Middle frontal gyrus (tissue), 1 donor: ENCODE results near the gene SMYD3.

Experiments
- DNase-seq: peaks from one replicate; pipeline ENCODE4 v3.0.0-alpha.2; 2015; ENCODE audit warnings: low spot score; ENCODE audit errors: extremely low spot score

SMYD3 gene

GRCh38 chr1:246218686-246219085, 288.4 kb downstream of the SMYD3 start:
- DNase-seq = no peak

GRCh38 chr1:246216906-246217305, 290.2 kb downstream of the SMYD3 start:
- DNase-seq = no peak

DNA sequence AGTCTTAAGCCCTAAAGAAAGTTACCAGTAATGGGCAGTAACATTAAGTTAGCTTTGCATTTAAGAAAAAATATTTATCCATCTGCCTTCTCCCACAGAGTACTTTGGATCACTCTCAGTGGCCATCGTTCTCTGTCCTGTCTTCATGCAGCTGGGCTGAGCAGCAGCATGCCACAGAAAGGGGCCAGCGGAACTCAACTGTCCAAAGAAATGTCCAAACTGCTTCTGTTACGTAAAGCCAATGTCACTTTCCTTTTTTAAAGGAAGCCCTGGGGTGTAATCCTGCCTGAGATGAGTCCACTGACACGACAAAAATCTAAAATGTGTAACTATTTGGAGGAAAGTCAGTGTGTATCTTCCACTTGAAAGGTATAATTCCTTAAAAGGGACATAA, 291.6 kb downstream of the SMYD3 start:
- no peak for DNase-seq

DNA sequence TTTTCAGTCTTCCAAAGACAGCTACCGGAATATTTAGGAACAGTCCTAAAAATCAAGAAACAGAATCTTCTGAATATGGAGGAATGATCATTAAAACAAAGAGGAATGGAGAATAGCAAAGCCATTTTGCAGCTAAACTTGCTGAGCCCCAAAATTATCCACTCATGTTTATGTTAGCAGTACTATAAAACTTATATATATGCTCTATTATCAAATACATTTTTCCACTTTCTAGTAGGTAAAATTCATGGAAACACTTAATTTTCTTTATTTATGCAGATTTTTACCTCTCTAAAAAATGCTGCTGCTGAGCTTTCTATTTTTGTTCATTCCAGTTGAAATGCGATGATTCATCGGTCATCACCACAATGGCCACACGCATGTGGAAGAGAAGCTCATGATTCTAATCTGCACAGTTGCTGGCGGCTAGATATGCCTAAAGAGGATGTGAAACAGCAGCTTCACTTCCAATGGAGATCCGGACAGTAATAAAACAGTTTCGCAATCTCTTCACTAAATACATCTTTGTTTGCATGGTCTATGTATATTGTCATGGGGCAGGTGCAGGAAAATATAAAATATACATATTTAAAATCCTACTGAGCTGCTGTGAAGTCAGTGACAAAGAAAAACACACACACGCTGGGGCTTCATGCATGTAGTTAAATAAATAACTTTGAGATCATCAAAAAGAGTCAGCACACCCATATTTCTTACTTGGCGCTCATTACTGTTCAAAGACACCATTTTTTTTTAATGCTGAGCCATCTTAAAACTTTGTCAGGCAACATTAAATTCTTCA, 292.2 kb downstream of the SMYD3 start:
- no peak for DNase-seq

- DNase-seq = no peak
Measured at GRCh38 chr1:246213947-246214346, 293.1 kb downstream of the SMYD3 start.

GRCh38 chr1:246213502-246213901, 293.6 kb downstream of the SMYD3 start:
- DNase-seq = no peak

GRCh38 chr1:246213036-246213435, 294.0 kb downstream of the SMYD3 start:
- no peak for DNase-seq

DNA sequence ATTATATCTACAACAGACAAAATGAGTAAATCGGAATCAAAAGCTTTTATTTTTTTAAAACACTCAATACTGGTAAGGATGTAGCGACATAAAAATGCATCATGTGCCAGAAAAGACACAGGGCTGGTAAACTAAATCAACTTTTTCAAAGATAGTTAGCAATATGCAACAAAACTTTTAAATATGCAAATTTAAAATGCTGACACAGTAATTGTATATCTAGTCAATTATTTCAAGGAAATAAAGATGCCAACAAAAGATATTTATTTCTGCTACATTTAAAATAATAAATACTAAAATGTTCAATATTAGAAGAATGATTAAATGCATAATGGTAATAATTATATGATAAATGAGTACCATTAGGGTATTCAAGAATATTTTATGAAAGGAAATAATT, 295.1 kb downstream of the SMYD3 start:
- DNase-seq = no peak

- DNase-seq = no peak
Measured at GRCh38 chr1:246210756-246211155, 296.3 kb downstream of the SMYD3 start.

GRCh38 chr1:246208105-246208504, 299.0 kb downstream of the SMYD3 start:
- DNase-seq = no peak

- DNase-seq = no peak
Measured at GRCh38 chr1:246203180-246203579, 303.9 kb downstream of the SMYD3 start.

DNA sequence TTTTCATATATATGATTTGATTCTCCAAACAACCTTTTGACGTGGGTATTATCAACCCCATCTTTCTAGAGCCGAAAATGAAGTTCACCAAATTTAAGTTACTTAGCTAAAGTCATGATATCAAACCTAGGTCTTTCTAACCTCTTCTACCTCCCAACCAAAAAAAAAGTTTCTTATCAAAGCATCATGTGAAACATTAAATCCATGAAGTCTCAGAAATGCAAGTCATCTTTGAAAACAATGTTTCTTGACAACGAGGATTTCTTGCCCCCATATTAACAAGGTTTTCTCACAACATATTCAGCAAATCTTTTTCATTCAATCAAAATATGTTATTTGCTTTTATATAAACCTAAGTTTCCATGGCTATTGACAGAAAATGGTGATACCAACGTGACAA, 306.3 kb downstream of the SMYD3 start:
- DNase-seq = no peak

DNA sequence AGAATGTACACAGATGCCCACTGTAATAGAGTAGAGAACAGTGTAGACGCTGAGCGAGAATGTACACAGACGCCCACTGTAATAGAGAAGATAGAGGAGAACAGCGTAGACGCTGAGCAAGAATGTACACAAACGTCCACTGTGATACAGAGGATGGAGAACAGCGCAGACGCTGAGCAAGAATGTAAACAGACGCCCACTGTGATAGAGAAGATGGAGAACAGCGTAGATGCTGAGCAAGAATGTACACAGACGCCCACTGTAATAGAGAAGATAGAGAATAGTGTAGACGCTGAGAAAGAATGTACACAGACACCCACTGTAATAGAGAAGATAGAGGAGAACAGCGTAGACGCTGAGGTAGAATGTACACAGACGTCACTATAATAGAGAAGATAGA, 306.9 kb downstream of the SMYD3 start:
- DNase-seq = no peak

- DNase-seq = no peak
Measured at GRCh38 chr1:246199086-246199645, 307.9 kb downstream of the SMYD3 start.

DNA sequence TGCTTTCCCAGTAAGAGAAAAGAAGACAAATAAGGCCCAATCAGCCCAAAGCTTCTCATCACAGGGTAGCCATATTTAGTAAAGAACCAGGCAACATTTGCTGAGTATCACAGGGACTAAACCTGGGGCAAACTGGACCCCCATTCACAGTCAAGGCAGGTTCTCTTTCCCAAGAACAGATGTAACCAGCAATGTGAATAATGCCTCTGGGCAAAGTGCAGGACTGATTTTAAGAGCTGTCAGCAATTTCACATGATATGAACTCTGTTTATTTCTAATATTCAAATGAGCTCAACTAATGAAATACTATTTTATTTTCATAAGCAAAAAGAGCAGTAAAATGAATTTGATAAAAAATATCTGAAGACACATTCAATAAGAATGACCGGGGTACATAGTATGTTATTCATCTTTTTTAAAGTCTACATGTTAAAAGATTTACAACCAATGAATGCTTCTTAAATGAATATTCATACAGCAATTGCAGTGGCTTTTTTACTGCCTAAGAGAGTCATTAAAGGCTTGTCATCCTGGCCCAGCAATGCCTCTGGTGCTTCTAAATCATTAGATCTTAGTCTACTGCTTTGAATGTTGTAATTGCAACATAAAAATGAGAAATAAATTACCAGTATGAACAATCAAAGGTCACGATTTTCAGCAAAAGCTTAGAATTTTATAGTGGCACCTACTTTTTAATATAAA, 308.8 kb downstream of the SMYD3 start:
- DNase-seq = no peak

- no peak for DNase-seq
Measured at GRCh38 chr1:246197076-246197475, 310.0 kb downstream of the SMYD3 start.

- no peak for DNase-seq
Measured at GRCh38 chr1:246195296-246195695, 311.8 kb downstream of the SMYD3 start.

DNA sequence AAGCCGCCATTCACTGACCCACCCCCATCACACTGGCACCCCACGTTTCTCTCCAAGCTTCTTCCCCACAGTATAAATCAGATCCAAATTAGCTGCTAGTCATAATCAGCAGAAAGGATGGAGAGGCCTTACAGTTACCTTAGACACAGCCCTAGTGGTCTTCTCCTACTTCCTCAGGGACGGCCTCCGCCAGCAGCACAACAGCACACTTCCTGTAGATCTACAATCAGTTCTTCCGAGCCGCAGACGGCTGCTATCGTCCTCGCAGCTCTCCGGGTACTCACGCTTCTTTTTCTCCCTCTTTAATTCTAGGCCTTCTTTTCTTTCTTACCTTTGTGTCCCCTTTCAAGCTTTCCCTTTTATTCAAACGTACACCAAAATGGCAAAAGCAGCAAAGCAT, 313.5 kb downstream of the SMYD3 start:
- DNase-seq = no peak

- DNase-seq = no peak
Measured at GRCh38 chr1:246189126-246189525, 318.0 kb downstream of the SMYD3 start.

DNA sequence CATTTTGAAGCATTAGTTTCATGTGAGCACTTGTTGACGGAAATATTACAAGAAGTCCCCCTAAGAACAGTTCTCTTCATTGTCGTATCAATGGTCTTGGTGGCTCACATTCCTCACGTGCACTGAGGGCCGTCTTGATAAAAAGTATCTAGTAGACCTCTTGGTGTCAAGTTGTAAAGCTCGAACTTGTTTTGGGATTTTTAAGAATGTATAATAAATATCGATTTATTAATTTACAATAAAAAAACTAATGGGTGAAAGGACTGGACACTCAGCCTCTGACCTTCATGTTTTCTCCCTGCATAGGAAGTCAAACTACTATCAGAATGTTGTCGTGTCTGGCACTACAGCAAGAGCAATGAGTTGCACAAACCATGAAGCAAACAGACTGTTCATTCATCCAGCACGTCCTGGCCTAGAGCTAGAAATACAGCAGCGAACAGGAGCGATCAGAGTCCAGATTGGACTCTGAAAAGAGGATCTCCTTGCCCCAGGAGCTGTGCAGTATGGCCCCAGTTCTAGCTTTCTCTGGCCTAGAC, 319.2 kb downstream of the SMYD3 start:
- no peak for DNase-seq

- no peak for DNase-seq
Measured at GRCh38 chr1:246184503-246184902, 322.6 kb downstream of the SMYD3 start.

- DNase-seq = no peak
Measured at GRCh38 chr1:246182149-246182851, 324.8 kb downstream of the SMYD3 start.
